Activated CD4-positive, alpha-beta T cell treated with anti-CD3 and anti-CD28 coated beads for 36 hours (primary cell): Measurements from ENCODE around the gene SDK2. TPM values are rescaled to one million over a fixed set of nuclear protein-coding genes. Genes with fewer than 3 reads are reported as not detected.

Experiments used
- ATAC-seq: fragments of 200-7000 bp; cut with Tn5 transposase; one replicate; pipeline ENCODE4 v1.10.0; 2021; ENCODE audit warnings: mild to moderate bottlenecking, moderate library complexity
- CTCF ChIA-PET: fragments of 350-600 bp; sonication (Branson Sonifier 250); formaldehyde crosslinking; loops from one replicate; lab custom pipeline; 2021; ENCODE audit warnings: antibody characterized with exemption; lab: Charles Lee
- POLR2A ChIA-PET: fragments of 350-600 bp; sonication (Branson Sonifier 250); formaldehyde crosslinking; loops from one replicate; lab custom pipeline; 2021; ENCODE audit warnings: antibody characterized with exemption, inconsistent platforms; lab: Charles Lee
- DNase-seq: peaks from one replicate; pipeline ENCODE4 v3.0.0-alpha.2; 2020
- H3K27ac Mint-ChIP-seq: one replicate; pipeline ENCODE4 v1.8.0; 2021; ENCODE audit warnings: mixed read lengths
- H3K27me3 Mint-ChIP-seq: one replicate; pipeline ENCODE4 v1.8.0; 2021; ENCODE audit warnings: mixed read lengths
- H3K36me3 Mint-ChIP-seq: one replicate; pipeline ENCODE4 v1.8.0; 2021; ENCODE audit warnings: low read depth, mixed read lengths
- H3K4me1 Mint-ChIP-seq: one replicate; pipeline ENCODE4 v1.8.0; 2021; ENCODE audit warnings: mixed read lengths
- H3K4me3 Mint-ChIP-seq: one replicate; pipeline ENCODE4 v1.8.0; 2021; ENCODE audit warnings: mild to moderate bottlenecking, moderate library complexity, mixed read lengths
- H3K9me3 Mint-ChIP-seq: one replicate; pipeline ENCODE4 v1.8.0; 2021; ENCODE audit warnings: low read depth, mixed read lengths
- intact Hi-C, 2 experiments: fragments of 100-400 bp; cut with DNase I in 1 of 2; cut with micrococcal nuclease in 1 of 2; formaldehyde crosslinking; loops; one replicate each; pipeline versions ENCODE4 v1.14.2 to v1.15.1; 2022 to 2024; cut with DNase I, micrococcal nuclease
- total RNA-seq, 2 experiments: library from RNA; stranded (reverse); gene quantifications; one replicate each; pipeline ENCODE4 v1.2.3, GENCODE V29; 2021

SDK2 gene
- total RNA-seq, 2 experiments from 2014 or later: 0.23 to 0.27 TPM

DNA sequence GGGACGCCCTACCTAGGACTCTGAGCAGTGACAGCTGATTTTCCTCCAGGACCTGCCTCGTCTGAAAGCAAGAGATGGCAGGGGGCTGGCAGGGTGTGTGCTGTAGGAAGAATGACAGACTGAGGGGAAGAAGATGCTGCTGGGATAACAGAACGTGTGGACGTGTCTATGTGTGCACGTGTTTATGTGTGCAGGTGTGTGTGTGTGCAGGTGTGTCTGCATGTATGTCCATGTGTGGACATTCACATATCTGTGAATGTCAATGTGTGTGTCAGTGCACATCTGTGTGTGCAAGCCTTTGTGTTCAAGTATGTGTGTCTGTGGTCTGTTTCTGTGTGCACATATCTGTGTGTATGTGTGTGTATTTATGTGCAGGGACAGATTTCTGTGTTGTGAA is 132.5 kb downstream of the SDK2 start:
- H3K27me3 Mint-ChIP-seq: no peaks in the 10 kb centered on the region
- H3K4me3 Mint-ChIP-seq: no peak overlapping the region
- no peaks in the 10 kb centered on the region for H3K9me3 Mint-ChIP-seq
- H3K36me3 Mint-ChIP-seq: no peaks in the 10 kb centered on the region
- ChIA-PET POLR2A (no interaction called here), CTCF (no interaction called here)
- H3K4me1 Mint-ChIP-seq: no peaks in the 10 kb centered on the region
- DNase-seq: no peak
- ATAC-seq: no peak
- intact Hi-C loops: no loop called here
- H3K27ac Mint-ChIP-seq: no peak overlapping the region

DNA sequence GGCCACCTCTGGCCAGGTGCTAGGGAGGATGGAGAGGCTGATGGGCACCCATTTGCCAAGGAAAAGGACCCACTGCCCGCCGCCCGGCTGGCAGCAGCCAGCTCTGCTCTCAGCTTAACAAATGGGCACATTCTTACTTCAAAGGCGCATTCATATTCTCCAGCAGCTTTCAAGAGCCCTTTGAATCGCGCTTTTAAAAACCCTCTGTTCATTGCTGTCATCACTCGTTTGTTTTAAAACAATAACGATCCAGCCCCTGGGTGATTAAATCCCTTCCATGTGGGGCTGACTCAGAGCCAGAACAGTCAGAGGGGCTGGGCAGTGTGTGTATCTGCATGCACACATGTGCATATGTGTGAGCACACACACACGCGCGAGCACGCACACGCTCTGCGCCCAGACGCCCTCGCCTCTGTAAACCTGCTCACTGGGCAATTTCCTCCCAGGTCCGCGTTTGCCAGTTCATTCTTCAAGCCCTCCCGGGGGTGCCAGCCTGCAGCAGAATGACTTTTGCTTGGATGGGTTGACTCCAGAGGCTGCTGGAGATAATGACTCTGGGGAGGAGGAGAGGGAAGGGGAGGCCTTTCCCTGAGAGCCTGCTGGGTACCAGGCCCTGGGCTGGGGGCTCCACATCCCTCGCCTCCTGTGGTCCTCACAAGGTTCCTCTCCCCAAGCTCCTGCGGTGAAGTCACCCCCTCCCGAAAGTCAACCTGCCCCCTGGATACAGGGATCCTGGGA is 133.1 kb downstream of the SDK2 start:
- no peaks in the 10 kb centered on the region for H3K4me1 Mint-ChIP-seq

DNA sequence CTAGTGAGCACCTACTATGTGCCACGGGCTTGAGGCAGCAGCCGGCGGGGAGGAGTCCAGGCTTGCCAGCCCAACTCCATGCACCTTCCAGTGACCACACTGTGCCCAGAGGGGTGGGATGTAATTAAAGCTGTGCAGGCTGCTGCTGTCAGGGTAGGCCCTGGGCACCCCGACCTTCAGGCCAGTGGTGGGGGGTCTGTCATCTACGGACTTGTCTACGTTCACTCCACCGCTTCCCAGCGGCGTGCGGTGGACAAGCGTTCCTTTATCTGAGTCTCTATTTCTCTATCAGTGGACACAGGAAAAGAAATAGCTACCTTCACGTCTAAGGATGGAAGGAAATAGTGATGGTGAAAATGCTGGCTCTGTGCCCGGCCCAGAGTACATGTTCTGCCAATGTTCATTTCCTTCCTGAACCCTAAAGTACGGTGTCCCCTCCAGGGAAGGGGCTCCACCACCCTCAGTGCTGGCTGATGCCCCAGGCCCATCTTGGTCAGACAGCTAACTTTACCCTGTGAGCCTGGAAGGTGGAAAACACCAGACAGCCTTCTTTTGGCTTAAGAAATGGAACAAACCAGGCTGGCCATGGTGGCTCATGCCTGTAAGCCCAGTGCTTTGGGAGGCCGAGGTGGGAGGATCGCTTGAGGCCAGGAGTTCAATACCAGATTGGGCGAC is 135.2 kb downstream of the SDK2 start:
- intact Hi-C loops: no loop called here
- no peak overlapping the region for H3K4me3 Mint-ChIP-seq
- no peaks in the 10 kb centered on the region for H3K27me3 Mint-ChIP-seq
- no peaks in the 10 kb centered on the region for H3K9me3 Mint-ChIP-seq
- no peak for DNase-seq
- H3K27ac Mint-ChIP-seq: no peak overlapping the region
- no peaks in the 10 kb centered on the region for H3K36me3 Mint-ChIP-seq
- ATAC-seq: no peak
- CTCF ChIA-PET: no interaction called here
- POLR2A ChIA-PET: no interaction called here
- H3K4me1 Mint-ChIP-seq: no peaks in the 10 kb centered on the region

More for the DNA sequence above, 133.1 kb downstream of the SDK2 start:
- ChIA-PET POLR2A (no interaction called here), CTCF (no interaction called here)
- Mint-ChIP-seq H3K27me3 (no peaks in the 10 kb centered on the region), H3K36me3 (no peaks in the 10 kb centered on the region), H3K27ac (no peak overlapping the region), H3K4me3 (no peak overlapping the region), H3K9me3 (no peaks in the 10 kb centered on the region)
- intact Hi-C loops: no loop called here
- DNase-seq: no peak
- ATAC-seq: no peak

DNA sequence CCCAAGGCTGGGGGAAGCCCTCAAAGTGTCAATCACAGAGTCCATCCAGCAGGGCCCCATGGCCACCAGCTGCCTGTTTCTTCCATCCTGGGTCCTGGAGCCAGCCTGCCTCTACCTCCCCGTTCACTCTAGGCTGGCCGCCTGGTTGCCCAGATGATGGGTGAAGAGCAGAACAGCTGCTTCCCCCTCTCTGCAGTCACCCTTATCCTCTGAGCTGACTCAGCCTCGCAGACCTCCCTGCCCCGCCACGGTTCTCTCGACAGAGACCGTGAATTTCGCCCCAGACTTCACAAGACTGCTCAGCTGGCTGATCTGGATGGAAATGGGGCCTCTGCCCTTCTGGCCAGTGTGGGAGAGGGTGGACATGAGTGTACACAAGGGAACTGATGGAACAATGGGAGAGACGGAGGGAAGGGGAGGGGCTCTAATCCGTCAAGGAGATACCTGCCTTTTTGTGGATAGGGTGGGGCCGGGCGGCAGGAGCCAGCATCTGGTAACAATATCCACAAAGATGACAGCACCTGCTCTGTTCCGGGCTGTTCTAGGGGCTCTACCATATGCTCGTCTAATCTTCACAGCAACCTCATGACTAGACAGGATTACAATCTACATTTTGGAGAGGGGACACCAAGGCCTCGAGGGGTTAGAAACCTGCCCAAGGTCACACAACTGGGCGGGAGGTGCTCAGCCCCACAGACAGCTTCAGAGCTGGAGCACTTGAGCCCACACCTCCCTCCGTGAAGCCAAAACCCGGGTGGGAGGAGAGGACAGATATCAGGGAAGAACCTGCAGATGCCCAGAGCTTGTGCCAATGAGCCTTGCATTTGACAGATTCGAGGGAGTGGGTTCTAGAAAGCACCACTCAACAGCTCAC is 136.0 kb downstream of the SDK2 start:
- Mint-ChIP-seq H3K4me1 (no peaks in the 10 kb centered on the region), H3K36me3 (no peaks in the 10 kb centered on the region), H3K4me3 (no peak overlapping the region), H3K9me3 (no peaks in the 10 kb centered on the region), H3K27ac (no peak overlapping the region), H3K27me3 (no peaks in the 10 kb centered on the region)
- ChIA-PET POLR2A (no interaction called here), CTCF (no interaction called here)
- DNase-seq (no peak), ATAC-seq (no peak)
- intact Hi-C loops: no loop called here

DNA sequence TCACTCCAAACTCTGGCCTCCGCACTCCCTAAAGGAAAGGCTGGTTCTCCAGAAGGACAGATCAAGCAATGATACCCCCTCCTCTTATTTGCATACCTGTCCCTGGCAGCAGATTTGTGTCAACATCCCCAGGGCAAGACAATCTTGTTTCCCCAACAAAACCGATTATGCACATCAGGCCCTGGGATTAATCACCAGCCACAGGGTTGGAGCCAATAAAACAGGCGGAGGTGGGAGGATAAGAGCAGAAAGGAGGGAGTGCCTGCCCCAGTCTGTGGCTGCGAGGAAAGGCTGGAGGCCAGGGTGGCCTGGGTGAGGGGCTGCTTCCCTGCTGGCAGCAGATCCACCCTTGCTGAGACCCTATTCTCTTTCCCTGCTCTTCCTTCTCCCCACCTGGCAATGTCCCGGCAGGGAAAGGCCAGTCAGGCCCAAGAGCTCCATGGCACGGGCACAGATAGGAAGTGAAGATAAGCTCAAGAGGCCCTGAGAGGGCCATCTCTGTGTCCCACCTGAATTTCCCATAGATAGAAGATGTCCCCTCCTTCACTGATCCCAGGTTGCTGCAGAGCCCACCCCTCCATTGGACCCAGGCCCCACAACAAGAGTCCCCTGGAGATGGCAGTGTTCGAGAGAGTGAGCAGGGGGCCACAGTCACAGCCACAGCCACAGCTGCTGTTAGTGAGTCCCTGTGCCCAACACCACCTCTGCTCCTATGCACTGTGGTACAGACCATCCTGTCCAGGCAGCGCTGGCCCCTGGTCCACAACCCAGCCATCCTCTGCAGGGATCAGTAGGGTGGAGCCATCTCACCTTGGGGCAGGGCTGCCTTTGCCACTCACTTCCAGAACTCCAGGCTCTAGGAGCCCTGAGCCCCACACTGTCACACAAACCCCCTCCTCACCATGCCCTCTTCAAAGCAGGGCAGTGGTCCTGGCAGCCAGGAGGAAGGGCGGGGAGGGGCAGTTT is 137.5 kb downstream of the SDK2 start:
- DNase-seq: no peak
- H3K27me3 Mint-ChIP-seq: no peaks in the 10 kb centered on the region
- no peak for ATAC-seq
- no peaks in the 10 kb centered on the region for H3K36me3 Mint-ChIP-seq
- no peaks in the 10 kb centered on the region for H3K4me1 Mint-ChIP-seq
- no peak overlapping the region for H3K4me3 Mint-ChIP-seq
- ChIA-PET CTCF (no interaction called here), POLR2A (no interaction called here)
- H3K9me3 Mint-ChIP-seq: no peaks in the 10 kb centered on the region
- no peak overlapping the region for H3K27ac Mint-ChIP-seq
- intact Hi-C loops: no loop called here

DNA sequence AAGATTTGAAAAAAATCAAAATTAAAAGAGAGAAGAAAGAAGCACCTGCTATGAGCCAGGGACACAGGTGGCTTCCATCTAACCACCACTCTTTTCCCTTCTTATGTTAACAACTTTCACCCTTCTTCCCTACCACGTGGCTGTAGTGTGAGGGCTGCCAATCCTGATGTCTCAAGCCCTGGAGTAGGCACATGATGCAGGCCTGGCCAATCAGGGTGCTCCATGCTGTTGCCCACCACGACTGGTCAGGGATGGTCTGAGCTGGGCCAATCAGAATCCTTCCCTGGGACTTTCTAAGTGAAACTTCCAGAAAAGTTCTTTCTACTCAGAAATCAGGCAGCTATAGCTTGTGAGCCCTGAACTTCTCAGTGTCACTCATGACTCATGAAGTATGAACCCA is 140.7 kb downstream of the SDK2 start:
- no peak for DNase-seq
- Mint-ChIP-seq H3K9me3 (no peaks in the 10 kb centered on the region), H3K4me1 (no peaks in the 10 kb centered on the region), H3K4me3 (no peak overlapping the region), H3K36me3 (no peaks in the 10 kb centered on the region), H3K27me3 (no peaks in the 10 kb centered on the region), H3K27ac (no peak overlapping the region)
- intact Hi-C loops: no loop called here
- CTCF ChIA-PET: interaction anchor here (0.7 kb wide), 1 partner anchor 9 kb away, joined by 3 read pairs; no protein-coding TSS in a partner anchor
- no peak for ATAC-seq
- POLR2A ChIA-PET: no interaction called here

DNA sequence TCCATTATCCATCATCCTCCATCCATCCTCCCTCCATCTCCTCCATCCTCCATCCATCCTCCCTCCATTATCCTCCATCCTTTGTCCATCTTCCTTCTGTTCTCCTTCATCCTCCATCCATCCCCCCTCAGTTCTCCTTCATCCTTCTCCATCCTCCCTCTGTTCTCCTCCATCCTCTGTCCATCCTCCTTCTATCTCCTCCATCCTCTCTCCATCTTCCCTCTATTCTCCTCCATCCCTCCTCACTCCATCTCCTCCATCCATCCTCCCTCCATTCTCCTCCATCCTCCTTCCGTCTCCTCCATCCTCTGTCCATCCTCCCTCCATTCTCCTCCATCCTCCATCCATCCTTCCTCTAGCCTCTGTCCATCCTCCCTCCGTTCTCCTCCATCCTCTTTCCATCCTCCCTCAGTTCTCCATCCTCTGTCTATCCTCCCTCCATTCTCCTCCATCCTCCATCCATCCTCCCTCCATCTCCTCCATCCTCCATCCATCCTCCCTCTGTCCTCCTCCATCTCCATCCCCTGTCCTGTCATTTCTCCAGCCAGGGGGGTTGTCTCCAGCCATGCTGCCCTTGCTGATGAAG is 143.7 kb downstream of the SDK2 start:
- Mint-ChIP-seq H3K9me3 (no peaks in the 10 kb centered on the region), H3K4me3 (no peak overlapping the region), H3K27me3 (no peaks in the 10 kb centered on the region), H3K4me1 (no peaks in the 10 kb centered on the region), H3K36me3 (no peaks in the 10 kb centered on the region), H3K27ac (no peak overlapping the region)
- no peak for ATAC-seq
- CTCF ChIA-PET: no interaction called here
- intact Hi-C loops: no loop called here
- DNase-seq: no peak
- POLR2A ChIA-PET: no interaction called here

DNA sequence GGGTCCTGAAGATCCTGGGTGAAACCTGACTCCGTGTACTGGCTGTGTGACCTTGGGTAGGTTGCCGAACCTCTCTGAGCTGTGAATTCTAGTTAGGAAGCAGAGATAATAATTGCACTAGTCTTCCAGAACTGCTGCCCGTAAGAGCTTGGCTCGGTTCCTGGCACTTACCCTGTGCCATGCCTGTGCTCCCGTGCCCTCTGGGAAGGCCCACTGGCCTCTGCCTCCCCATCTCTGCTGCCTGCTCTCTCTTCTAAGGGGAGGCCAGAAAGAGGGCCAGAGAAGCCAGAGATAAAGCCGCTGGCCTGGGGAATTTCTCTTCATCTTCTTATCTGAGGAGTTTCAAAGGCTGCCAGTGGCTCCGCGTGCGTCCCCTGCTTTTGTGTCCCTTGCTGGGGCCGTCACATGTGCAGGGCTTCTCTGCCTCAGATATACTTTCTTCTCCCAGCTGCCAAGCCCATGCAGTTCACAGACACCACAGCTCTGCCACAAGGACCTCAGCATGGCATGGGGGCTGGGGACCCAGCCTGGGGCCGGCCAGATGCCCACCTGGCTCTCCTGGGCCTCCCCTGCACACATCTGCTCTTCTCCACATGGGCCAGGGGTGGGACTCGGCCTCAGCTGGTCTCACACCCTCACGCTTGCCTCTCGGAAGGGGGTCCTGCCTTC is 145.2 kb downstream of the SDK2 start:
- no peaks in the 10 kb centered on the region for H3K9me3 Mint-ChIP-seq
- H3K4me3 Mint-ChIP-seq: no peak overlapping the region
- ChIA-PET POLR2A (no interaction called here), CTCF (no interaction called here)
- intact Hi-C loops: no loop called here
- H3K4me1 Mint-ChIP-seq: no peaks in the 10 kb centered on the region
- no peak overlapping the region for H3K27ac Mint-ChIP-seq
- no peaks in the 10 kb centered on the region for H3K27me3 Mint-ChIP-seq
- H3K36me3 Mint-ChIP-seq: no peaks in the 10 kb centered on the region
- ATAC-seq (no peak), DNase-seq (no peak)

DNA sequence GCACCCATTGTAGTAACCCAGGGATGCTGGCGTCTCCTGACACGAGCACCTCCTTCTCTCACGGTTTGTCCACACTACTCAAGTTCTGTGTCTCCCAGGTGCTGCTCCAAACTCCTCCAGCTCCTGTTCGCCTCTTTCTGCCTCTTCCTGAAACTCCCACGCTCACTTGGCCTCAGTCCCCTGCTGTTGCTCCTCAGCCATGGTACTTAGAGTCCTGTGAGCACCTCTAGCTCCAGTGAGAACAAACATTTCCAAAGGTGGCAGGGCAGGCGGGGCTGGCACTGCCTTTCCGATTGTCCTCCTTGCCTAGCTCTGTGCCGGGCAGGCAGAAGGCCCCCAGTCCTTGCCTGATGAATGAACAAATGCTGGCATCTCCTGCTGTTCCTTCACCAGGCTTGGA is 146.1 kb downstream of the SDK2 start:
- ChIA-PET POLR2A (no interaction called here), CTCF (no interaction called here)
- Mint-ChIP-seq H3K36me3 (no peaks in the 10 kb centered on the region), H3K27me3 (no peaks in the 10 kb centered on the region), H3K4me1 (no peaks in the 10 kb centered on the region), H3K9me3 (no peaks in the 10 kb centered on the region), H3K27ac (no peak overlapping the region), H3K4me3 (no peak overlapping the region)
- intact Hi-C loops: no loop called here
- no peak for DNase-seq
- no peak for ATAC-seq

DNA sequence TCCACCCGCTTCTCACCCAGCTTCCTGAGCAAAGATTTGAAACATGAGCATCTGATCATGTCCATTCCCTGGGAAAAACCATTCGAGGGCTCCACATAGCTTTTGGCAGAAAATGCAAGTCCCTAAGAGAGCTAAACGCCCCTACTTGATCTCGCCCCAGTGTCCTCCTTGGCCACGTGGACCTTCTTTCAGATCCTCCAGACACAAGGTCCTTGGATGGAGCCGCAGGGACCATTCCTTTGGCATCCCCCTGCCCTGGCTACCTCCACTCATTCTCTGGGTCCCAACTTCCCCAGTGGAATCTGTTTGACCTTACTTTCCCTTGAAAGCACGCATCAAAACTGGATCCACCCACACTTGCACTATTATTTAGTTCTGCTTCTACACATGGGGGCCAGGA is 146.5 kb downstream of the SDK2 start:
- Mint-ChIP-seq H3K4me1 (no peaks in the 10 kb centered on the region), H3K9me3 (no peaks in the 10 kb centered on the region), H3K4me3 (no peak overlapping the region), H3K36me3 (no peaks in the 10 kb centered on the region), H3K27me3 (no peaks in the 10 kb centered on the region), H3K27ac (no peak overlapping the region)
- CTCF ChIA-PET: no interaction called here
- intact Hi-C loops: no loop called here
- ATAC-seq (no peak), DNase-seq (no peak)
- POLR2A ChIA-PET: no interaction called here
